A549 (cell line): Measurements from ENCODE around the gene KLF6.

ENCODE experiments used
- POLR2A ChIP-seq: IDR thresholded peaks from 2 replicates; pipeline ENCODE4 v1.6.1; 2012; ENCODE audit warnings: mild to moderate bottlenecking, low read length
- TP53 ChIP-seq: fragments of 250-450 bp; sonication (Bioruptor Pico); IDR thresholded peaks from 2 replicates; pipeline ENCODE4 v1.5.0; 2021; ENCODE audit warnings: mild to moderate bottlenecking, moderate library complexity
- TF ChIP-seq, protein P1 (sequence below): fragments of >200 bp; sonication (Bioruptor Twin); formaldehyde crosslinking; IDR thresholded peaks from 3 replicates; pipeline ENCODE4 v1.5.1; 2016

DNA sequence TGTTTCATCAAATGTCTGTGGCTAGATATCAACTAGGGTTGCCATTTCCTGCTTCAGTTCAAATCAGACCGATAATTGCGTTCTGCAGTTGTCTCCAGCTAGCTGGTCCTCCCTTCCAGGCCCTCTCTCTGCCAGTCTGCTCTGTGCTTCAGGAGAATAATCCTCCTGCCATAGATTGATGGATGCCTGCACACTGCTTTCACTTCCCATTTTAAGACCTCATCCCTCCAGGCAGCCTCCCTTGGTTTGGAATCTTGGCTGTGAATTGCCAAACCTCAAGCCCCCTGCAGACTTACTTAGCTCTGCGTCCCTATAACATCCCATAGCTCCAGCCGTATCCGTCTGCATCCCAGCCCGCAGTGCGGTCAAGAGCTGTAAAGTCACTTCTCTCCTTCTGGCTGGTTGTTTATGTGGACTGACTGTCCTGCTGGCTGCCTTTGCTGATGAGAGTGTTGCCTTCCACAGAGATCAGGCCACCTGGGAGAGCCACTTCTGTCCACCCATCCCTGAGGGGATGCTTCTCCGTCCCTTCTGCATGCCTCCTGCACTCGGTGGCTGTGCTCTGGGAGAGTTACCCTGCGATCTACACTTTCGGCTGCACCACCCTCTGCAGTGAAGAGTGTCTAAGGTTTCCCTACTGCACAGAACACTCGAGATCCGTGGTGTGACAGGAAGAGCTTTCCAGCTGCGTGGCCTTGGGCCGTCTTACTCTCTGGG, 22.4 kb upstream of the KLF6 start:
- TF ChIP-seq TP53 (CRISPR knock-in tag) = no peak
- TF ChIP-seq, protein P1, sequence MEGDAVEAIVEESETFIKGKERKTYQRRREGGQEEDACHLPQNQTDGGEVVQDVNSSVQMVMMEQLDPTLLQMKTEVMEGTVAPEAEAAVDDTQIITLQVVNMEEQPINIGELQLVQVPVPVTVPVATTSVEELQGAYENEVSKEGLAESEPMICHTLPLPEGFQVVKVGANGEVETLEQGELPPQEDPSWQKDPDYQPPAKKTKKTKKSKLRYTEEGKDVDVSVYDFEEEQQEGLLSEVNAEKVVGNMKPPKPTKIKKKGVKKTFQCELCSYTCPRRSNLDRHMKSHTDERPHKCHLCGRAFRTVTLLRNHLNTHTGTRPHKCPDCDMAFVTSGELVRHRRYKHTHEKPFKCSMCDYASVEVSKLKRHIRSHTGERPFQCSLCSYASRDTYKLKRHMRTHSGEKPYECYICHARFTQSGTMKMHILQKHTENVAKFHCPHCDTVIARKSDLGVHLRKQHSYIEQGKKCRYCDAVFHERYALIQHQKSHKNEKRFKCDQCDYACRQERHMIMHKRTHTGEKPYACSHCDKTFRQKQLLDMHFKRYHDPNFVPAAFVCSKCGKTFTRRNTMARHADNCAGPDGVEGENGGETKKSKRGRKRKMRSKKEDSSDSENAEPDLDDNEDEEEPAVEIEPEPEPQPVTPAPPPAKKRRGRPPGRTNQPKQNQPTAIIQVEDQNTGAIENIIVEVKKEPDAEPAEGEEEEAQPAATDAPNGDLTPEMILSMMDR = no peak
- TF ChIP-seq POLR2A = no peak
